G401.6 (cell line): ENCODE results near the gene SDS.
A peak's percentile ranks its signal among the peaks of the same experiment; 100 is the strongest.

ENCODE experiments used
- FAIRE-seq: peaks from 2 replicates; lab custom pipeline; 2012; peaks lifted over from hg19 to GRCh38; lab: Jason Lieb, UNC

Gene SDS

GRCh38 chr12:113425960-113426453, 22.3 kb upstream of the SDS start:
- FAIRE-seq = no peak

- FAIRE-seq = peak; percentile 17
Observed at GRCh38 chr12:113424915-113425823, 21.5 kb upstream of the SDS start.

- no peak for FAIRE-seq
Observed at GRCh38 chr12:113424456-113424855, 20.8 kb upstream of the SDS start.

- no peak for FAIRE-seq
Observed at GRCh38 chr12:113422886-113423669, 19.4 kb upstream of the SDS start.

GRCh38 chr12:113422030-113422885, 18.6 kb upstream of the SDS start, which contains the start of gene SDSL:
TSS of gene SDSL (plus strand) at chr12:113422380. CDS start at chr12:113427983, 5,603 bp downstream.
- no peak for FAIRE-seq

GRCh38 chr12:113420996-113421595, 17.4 kb upstream of the SDS start:
- FAIRE-seq = no peak

GRCh38 chr12:113418213-113418879, 14.7 kb upstream of the SDS start:
- no peak for FAIRE-seq

GRCh38 chr12:113416091-113416754, 12.5 kb upstream of the SDS start:
- FAIRE-seq = no peak

- FAIRE-seq = no peak
Observed at GRCh38 chr12:113414519-113415038, 10.9 kb upstream of the SDS start.

- FAIRE-seq = no peak
Observed at GRCh38 chr12:113413488-113413939, 9.8 kb upstream of the SDS start.

- no peak for FAIRE-seq
Observed at GRCh38 chr12:113409462-113410124, 5.9 kb upstream of the SDS start.

GRCh38 chr12:113408756-113409298, 5.1 kb upstream of the SDS start:
- no peak for FAIRE-seq

- FAIRE-seq = no peak
Observed at GRCh38 chr12:113407931-113408600, 4.4 kb upstream of the SDS start.

GRCh38 chr12:113405694-113406093, 2.0 kb upstream of the SDS start:
- no peak for FAIRE-seq

- no peak for FAIRE-seq
Observed at GRCh38 chr12:113402586-113403260, 964 bp downstream of the SDS start.

GRCh38 chr12:113401066-113402000, 2.4 kb downstream of the SDS start:
- FAIRE-seq = no peak

GRCh38 chr12:113400362-113400761, 3.3 kb downstream of the SDS start:
- FAIRE-seq = no peak
